Neural cell (in vitro differentiated cells): ENCODE data around the gene MYO9A. TPM values are rescaled to one million over a fixed set of nuclear protein-coding genes. Genes with fewer than 3 reads are reported as not detected.

Experiments used
- H2AFZ ChIP-seq: fragments of 200-600, 300-800 bp; sonication (generic), shearing (Covaris generic); 2 replicates; pipeline ENCODE4 v1.6.0; 2014; ENCODE audit warnings: low read depth, mild to moderate bottlenecking, antibody characterized with exemption, low read length, moderate library complexity
- H3F3A ChIP-seq: fragments of 200-600 bp; shearing (Covaris generic); 2 replicates; pipeline ENCODE4 v1.6.1; 2016; ENCODE audit warnings: mild to moderate bottlenecking, moderate library complexity, mixed read lengths, antibody characterized with exemption, low read length; ENCODE audit not compliant: insufficient read depth, poor library complexity, severe bottlenecking
- H3K27ac ChIP-seq: fragments of 200-600, 300-800 bp; sonication (generic), shearing (Covaris generic); 2 replicates; pipeline ENCODE4 v1.5.1; 2014; ENCODE audit warnings: mild to moderate bottlenecking, low read length, moderate library complexity
- H3K27me3 ChIP-seq: fragments of 300-800, 200-600 bp; sonication (generic), shearing (Covaris generic); 2 replicates; pipeline ENCODE4 v1.6.0; 2014; ENCODE audit warnings: mild to moderate bottlenecking, low read depth, low read length, moderate library complexity; ENCODE audit not compliant: insufficient read depth
- H3K36me3 ChIP-seq: fragments of 300-800, 200-600 bp; sonication (generic), shearing (Covaris generic); 2 replicates; pipeline ENCODE4 v1.5.1; 2014; ENCODE audit warnings: mild to moderate bottlenecking, antibody characterized with exemption, low read length, moderate library complexity; ENCODE audit not compliant: insufficient read depth
- H3K4me2 ChIP-seq: fragments of 300-800, 200-600 bp; sonication (generic), shearing (Covaris generic); 2 replicates; pipeline ENCODE4 v1.6.0; 2014; ENCODE audit warnings: mild to moderate bottlenecking, low read length
- H3K4me3 ChIP-seq: fragments of 300-800, 200-600 bp; sonication (generic), shearing (Covaris generic); 2 replicates; pipeline ENCODE4 v1.5.1; 2014; ENCODE audit warnings: mild to moderate bottlenecking, low read length, moderate library complexity
- H3K79me2 ChIP-seq: fragments of 200-600 bp; shearing (Covaris generic); replicated peaks from 2 replicates; pipeline ENCODE4 v1.6.0; 2014; ENCODE audit warnings: mild to moderate bottlenecking, low read length, moderate library complexity; ENCODE audit not compliant: insufficient read depth
- H3K9ac ChIP-seq: fragments of 300-800, 200-600 bp; sonication (generic), shearing (Covaris generic); 2 replicates; pipeline ENCODE4 v1.6.1; 2016; ENCODE audit warnings: mild to moderate bottlenecking, low read length, mixed read lengths
- H3K9me2 ChIP-seq: fragments of 200-600 bp; shearing (Covaris generic); 2 replicates; pipeline ENCODE4 v1.6.1; 2016; ENCODE audit warnings: mild to moderate bottlenecking, low read length, mixed read lengths; ENCODE audit not compliant: insufficient read depth
- H3K9me3 ChIP-seq: fragments of 200-600, 300-800 bp; sonication (generic), shearing (Covaris generic); 2 replicates; pipeline ENCODE4 v1.6.1; 2016; ENCODE audit warnings: mild to moderate bottlenecking, mixed run types, low read length, moderate library complexity, mixed read lengths
- H4K20me1 ChIP-seq: fragments of 200-600 bp; shearing (Covaris generic); 2 replicates; pipeline ENCODE4 v1.6.1; 2016; ENCODE audit warnings: mild to moderate bottlenecking, mixed run types; ENCODE audit not compliant: insufficient read depth
- CTCF ChIP-seq: fragments of 450-650 bp; IDR thresholded peaks from 2 replicates; pipeline ENCODE4 v1.5.1; 2014; ENCODE audit warnings: antibody characterized with exemption, mild to moderate bottlenecking, moderate library complexity; ENCODE audit not compliant: poor library complexity, severe bottlenecking
- EP300 ChIP-seq: fragments of 450-650 bp; conservative IDR thresholded peaks from 2 replicates; pipeline ENCODE4 v1.6.1; 2014; ENCODE audit warnings: antibody characterized with exemption, mild to moderate bottlenecking, moderate library complexity; ENCODE audit not compliant: poor library complexity, severe bottlenecking
- EZH2 ChIP-seq: fragments of 200-600, 300-800 bp; shearing (Covaris generic), sonication (generic); IDR thresholded peaks from 2 replicates; pipeline ENCODE4 v1.6.1; 2014; ENCODE audit warnings: antibody characterized with exemption, low read length, borderline replicate concordance, mild to moderate bottlenecking; ENCODE audit not compliant: insufficient read depth, poor library complexity, severe bottlenecking
- MXI1 ChIP-seq: fragments of 450-650 bp; conservative IDR thresholded peaks from 2 replicates; pipeline ENCODE4 v1.6.1; 2014; ENCODE audit warnings: antibody characterized with exemption, mild to moderate bottlenecking; ENCODE audit not compliant: poor library complexity, severe bottlenecking
- POLR2AphosphoS5 ChIP-seq: IDR thresholded peaks from 2 replicates; pipeline ENCODE4 v1.6.1; 2012
- RAD21 ChIP-seq: fragments of 450-650 bp; conservative IDR thresholded peaks from 2 replicates; pipeline ENCODE4 v1.6.1; 2014; ENCODE audit warnings: antibody characterized with exemption, mild to moderate bottlenecking, moderate library complexity
- REST ChIP-seq: IDR thresholded peaks from 2 replicates; pipeline ENCODE4 v1.6.1; 2012; ENCODE audit warnings: borderline replicate concordance
- SMC3 ChIP-seq: fragments of 450-650 bp; conservative IDR thresholded peaks from 2 replicates; pipeline ENCODE4 v1.6.1; 2014; ENCODE audit warnings: antibody characterized with exemption, mild to moderate bottlenecking, moderate library complexity; ENCODE audit not compliant: poor library complexity
- TAF1 ChIP-seq: IDR thresholded peaks from 2 replicates; pipeline ENCODE4 v1.6.1; 2012; ENCODE audit warnings: low read depth
- polyA plus RNA-seq: library from polyadenylated mRNA; depleted of rRNA; stranded (reverse); fragments of >200 nt; gene quantifications from 2 replicates; pipeline ENCODE4 v1.2.3, GENCODE V29; 2014

Gene MYO9A
- polyA plus RNA-seq, 1 donor from 2014 or later, result 22.7 TPM

GRCh38 chr15:71823801-71824200, 294.1 kb downstream of the MYO9A start:
- H3K4me2 ChIP-seq, result no peak overlapping the region
- no peaks in the 10 kb centered on the region for H3K9me2 ChIP-seq
- H2AFZ ChIP-seq, result no peak overlapping the region
- H4K20me1 ChIP-seq, result no peaks in the 10 kb centered on the region
- no peaks in the 10 kb centered on the region for H3K27me3 ChIP-seq
- H3K9ac ChIP-seq, result no peak overlapping the region
- H3K27ac ChIP-seq, result no peak overlapping the region
- no peaks in the 10 kb centered on the region for H3F3A ChIP-seq
- H3K9me3 ChIP-seq, result no peaks in the 10 kb centered on the region
- peaks cover 22% of the 10 kb centered on the region for H3K36me3 ChIP-seq
- no peaks in the 10 kb centered on the region for H3K79me2 ChIP-seq
- H3K4me3 ChIP-seq, result no peak overlapping the region
- TF ChIP-seq REST, result no peak
- no peak for TF ChIP-seq MXI1
- TF ChIP-seq EZH2, result no peak
- TF ChIP-seq TAF1, result no peak
- TF ChIP-seq CTCF, result no peak
- TF ChIP-seq POLR2AphosphoS5, result no peak
- no peak for TF ChIP-seq SMC3
- TF ChIP-seq EP300, result no peak
- TF ChIP-seq RAD21, result no peak

- no peaks in the 10 kb centered on the region for H3F3A ChIP-seq
- no peak overlapping the region for H3K9ac ChIP-seq
- H3K9me2 ChIP-seq, result no peaks in the 10 kb centered on the region
- no peak overlapping the region for H3K27ac ChIP-seq
- H3K36me3 ChIP-seq, result peaks cover 22% of the 10 kb centered on the region
- H3K27me3 ChIP-seq, result no peaks in the 10 kb centered on the region
- no peaks in the 10 kb centered on the region for H4K20me1 ChIP-seq
- TF ChIP-seq POLR2AphosphoS5, result no peak
- no peak for TF ChIP-seq EZH2
- H3K79me2 ChIP-seq, result no peaks in the 10 kb centered on the region
- no peaks in the 10 kb centered on the region for H3K9me3 ChIP-seq
- H3K4me2 ChIP-seq, result no peak overlapping the region
- H3K4me3 ChIP-seq, result no peak overlapping the region
- no peak overlapping the region for H2AFZ ChIP-seq
Observed at GRCh38 chr15:71822890-71823630, 294.9 kb downstream of the MYO9A start.
